ENCODE measurements around the gene YARS1.
"Not testable (repeated sequence)": the region's sequence is repeated elsewhere in the genome, so short reads cannot be mapped to it uniquely, and the experiment has no call there.

The YARS1 gene

GRCh38 chr1:32808580-32808979 is 8.6 kb downstream of the YARS1 start:
- TF ChIP-seq EZH2phosphoT487 (IDR thresholded peaks at IDR 0.05; ENCODE audit: low read depth): no peak
- TF ChIP-seq, protein P1, sequence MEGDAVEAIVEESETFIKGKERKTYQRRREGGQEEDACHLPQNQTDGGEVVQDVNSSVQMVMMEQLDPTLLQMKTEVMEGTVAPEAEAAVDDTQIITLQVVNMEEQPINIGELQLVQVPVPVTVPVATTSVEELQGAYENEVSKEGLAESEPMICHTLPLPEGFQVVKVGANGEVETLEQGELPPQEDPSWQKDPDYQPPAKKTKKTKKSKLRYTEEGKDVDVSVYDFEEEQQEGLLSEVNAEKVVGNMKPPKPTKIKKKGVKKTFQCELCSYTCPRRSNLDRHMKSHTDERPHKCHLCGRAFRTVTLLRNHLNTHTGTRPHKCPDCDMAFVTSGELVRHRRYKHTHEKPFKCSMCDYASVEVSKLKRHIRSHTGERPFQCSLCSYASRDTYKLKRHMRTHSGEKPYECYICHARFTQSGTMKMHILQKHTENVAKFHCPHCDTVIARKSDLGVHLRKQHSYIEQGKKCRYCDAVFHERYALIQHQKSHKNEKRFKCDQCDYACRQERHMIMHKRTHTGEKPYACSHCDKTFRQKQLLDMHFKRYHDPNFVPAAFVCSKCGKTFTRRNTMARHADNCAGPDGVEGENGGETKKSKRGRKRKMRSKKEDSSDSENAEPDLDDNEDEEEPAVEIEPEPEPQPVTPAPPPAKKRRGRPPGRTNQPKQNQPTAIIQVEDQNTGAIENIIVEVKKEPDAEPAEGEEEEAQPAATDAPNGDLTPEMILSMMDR (IDR thresholded peaks at IDR 0.05; ENCODE audit: low read depth, low read length): no peak
- Histone ChIP-seq H3K9ac (ENCODE audit: low read length) (no peak overlapping the region), H3K4me2 (ENCODE audit: low read length) (no peak overlapping the region), H3K4me1 (ENCODE audit: low read length) (peaks cover 5% of the 10 kb centered on the region; the same call in 1 of the 2 replicates), H3K27ac (ENCODE audit: low read length) (no peak overlapping the region), H3K9me3 (ENCODE audit: insufficient read depth, low read length) (no peaks in the 10 kb centered on the region), H2AFZ (ENCODE audit: low read depth, low read length) (no peak overlapping the region), H3K36me3 (replicated peaks; ENCODE audit: low read depth, low read length) (peaks cover 37% of the 10 kb centered on the region), H3K27me3 (ENCODE audit: low read depth, low read length) (no peaks in the 10 kb centered on the region), H3K4me3 (ENCODE audit: low read length) (no peak overlapping the region), H3K79me2 (ENCODE audit: low read length) (peaks cover 52% of the 10 kb centered on the region), H4K20me1 (ENCODE audit: insufficient read depth, low read length) (peaks cover 30% of the 10 kb centered on the region)

- Histone ChIP-seq H3K36me3 (replicated peaks; ENCODE audit: low read depth, low read length) (peaks cover 37% of the 10 kb centered on the region), H2AFZ (ENCODE audit: low read depth, low read length) (no peak overlapping the region), H3K27ac (ENCODE audit: low read length) (no peak overlapping the region), H3K4me1 (ENCODE audit: low read length) (peaks cover 5% of the 10 kb centered on the region; the same call in 1 of the 2 replicates), H3K79me2 (ENCODE audit: low read length) (peaks cover 36% of the 10 kb centered on the region), H3K4me2 (ENCODE audit: low read length) (no peak overlapping the region), H4K20me1 (ENCODE audit: insufficient read depth, low read length) (peaks cover 21% of the 10 kb centered on the region), H3K27me3 (ENCODE audit: low read depth, low read length) (no peaks in the 10 kb centered on the region), H3K9ac (ENCODE audit: low read length) (no peak overlapping the region), H3K9me3 (ENCODE audit: insufficient read depth, low read length) (no peaks in the 10 kb centered on the region), H3K4me3 (ENCODE audit: low read length) (no peak overlapping the region)
- TF ChIP-seq, protein P1 (IDR thresholded peaks at IDR 0.05; ENCODE audit: low read depth, low read length): no peak
- TF ChIP-seq EZH2phosphoT487 (IDR thresholded peaks at IDR 0.05; ENCODE audit: low read depth): no peak
Observed at GRCh38 chr1:32806910-32807523, 10.1 kb downstream of the YARS1 start.

DNA sequence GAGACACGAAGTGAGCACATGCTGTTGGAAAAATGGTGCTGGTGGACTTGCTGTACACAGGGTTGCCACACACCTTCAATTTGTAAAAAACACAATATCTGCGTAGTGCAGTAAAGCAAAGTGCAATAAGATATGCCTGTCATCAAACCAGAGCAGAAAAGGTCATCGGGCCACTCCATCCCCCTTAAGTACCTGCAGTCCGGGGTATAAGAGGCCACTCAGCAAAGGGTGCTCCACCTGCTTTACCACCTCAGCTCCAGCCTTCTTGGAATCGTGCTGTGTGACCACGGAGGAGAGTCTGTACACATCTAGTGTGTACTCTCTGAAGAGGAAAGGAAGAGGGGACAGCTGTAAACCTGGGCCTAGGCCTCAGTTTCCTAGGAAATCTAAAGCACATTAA is 10.9 kb downstream of the YARS1 start:
- H3K9ac ChIP-seq (ENCODE audit: low read length): no peak overlapping the region
- peaks cover 5% of the 10 kb centered on the region; the same call in 1 of the 2 replicates for H3K4me1 ChIP-seq (ENCODE audit: low read length)
- H3K36me3 ChIP-seq (replicated peaks; ENCODE audit: low read depth, low read length): peaks cover 35% of the 10 kb centered on the region
- H2AFZ ChIP-seq (ENCODE audit: low read depth, low read length): no peak overlapping the region
- peaks cover 30% of the 10 kb centered on the region for H3K79me2 ChIP-seq (ENCODE audit: low read length)
- H3K27ac ChIP-seq (ENCODE audit: low read length): no peak overlapping the region
- H3K27me3 ChIP-seq (ENCODE audit: low read depth, low read length): no peaks in the 10 kb centered on the region
- no peak overlapping the region for H3K4me3 ChIP-seq (ENCODE audit: low read length)
- H3K4me2 ChIP-seq (ENCODE audit: low read length): no peak overlapping the region
- no peaks in the 10 kb centered on the region for H3K9me3 ChIP-seq (ENCODE audit: insufficient read depth, low read length)
- peaks cover 13% of the 10 kb centered on the region for H4K20me1 ChIP-seq (ENCODE audit: insufficient read depth, low read length)
- TF ChIP-seq EZH2phosphoT487 (IDR thresholded peaks at IDR 0.05; ENCODE audit: low read depth): no peak
- TF ChIP-seq, protein P1 (IDR thresholded peaks at IDR 0.05; ENCODE audit: low read depth, low read length): no peak

DNA sequence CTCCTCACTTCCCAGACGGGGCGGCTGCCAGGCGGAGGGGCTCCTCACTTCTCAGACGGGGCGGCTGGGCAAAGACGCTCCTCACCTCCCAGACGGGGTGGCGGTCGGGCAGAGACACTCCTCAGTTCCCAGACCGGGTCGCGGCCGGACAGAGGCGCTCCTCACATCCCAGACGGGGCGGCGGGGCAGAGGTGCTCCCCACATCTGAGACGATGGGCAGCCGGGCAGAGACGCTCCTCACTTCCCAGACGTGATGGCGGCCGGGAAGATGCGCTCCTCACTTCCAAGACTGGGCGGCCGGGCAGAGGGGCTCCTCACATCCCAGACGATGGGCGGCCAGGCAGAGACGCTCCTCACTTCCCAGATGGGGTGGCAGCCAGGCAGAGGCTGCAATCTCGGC is 12.7 kb downstream of the YARS1 start:
- not testable (repeated sequence) for H3K4me3 ChIP-seq (ENCODE audit: low read length); H3K27ac ChIP-seq (ENCODE audit: low read length); H2AFZ ChIP-seq (ENCODE audit: low read depth, low read length); H3K27me3 ChIP-seq (ENCODE audit: low read depth, low read length); H4K20me1 ChIP-seq (ENCODE audit: insufficient read depth, low read length); H3K4me2 ChIP-seq (ENCODE audit: low read length); H3K4me1 ChIP-seq (ENCODE audit: low read length); H3K9me3 ChIP-seq (ENCODE audit: insufficient read depth, low read length); H3K9ac ChIP-seq (ENCODE audit: low read length)
- Histone ChIP-seq H3K36me3 (replicated peaks; ENCODE audit: low read depth, low read length) (peaks cover 32% of the 10 kb centered on the region), H3K79me2 (ENCODE audit: low read length) (peaks cover 20% of the 10 kb centered on the region)

Data from OCI-LY3 (cell line).